ENCODE results near the gene CHTOP.

Gene CHTOP

DNA sequence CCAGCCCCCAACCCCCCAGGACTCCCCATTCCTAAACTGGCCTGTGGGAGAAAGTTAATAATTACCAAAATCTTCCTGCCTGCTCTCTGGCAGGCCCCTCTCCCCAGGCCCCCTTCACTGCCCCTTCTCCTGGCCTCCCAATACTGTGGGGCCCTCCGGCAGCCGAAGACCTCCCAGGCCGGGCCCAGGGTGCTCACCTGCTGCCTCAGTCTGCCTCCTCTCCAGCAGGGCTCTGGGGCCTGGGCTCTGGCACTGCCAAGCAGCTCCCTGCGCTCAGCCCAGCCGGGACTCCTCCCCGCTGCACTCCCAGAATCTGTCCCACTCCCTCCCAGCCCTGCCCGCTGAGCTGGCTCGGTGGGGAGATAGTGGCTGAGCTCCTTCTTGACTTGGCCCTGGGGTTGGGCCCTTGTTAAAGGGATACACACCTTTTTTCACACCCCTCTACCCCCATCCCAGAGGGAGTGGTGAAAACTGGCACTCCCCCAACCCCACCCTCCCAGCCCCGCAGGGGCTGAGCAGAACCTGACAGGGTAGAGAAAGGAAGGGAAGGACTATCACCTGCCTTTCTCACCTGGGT lies 21.0 kb upstream of the CHTOP start, which contains the start of gene S100A16:
Gene S100A16, minus strand, starts transcription at position 383 of the 577 bp plus-strand sequence. CDS start 4,986 bp downstream, outside the sequence.
- DNase-seq (ENCODE audit: low read depth), result peak; percentile 83

DNA sequence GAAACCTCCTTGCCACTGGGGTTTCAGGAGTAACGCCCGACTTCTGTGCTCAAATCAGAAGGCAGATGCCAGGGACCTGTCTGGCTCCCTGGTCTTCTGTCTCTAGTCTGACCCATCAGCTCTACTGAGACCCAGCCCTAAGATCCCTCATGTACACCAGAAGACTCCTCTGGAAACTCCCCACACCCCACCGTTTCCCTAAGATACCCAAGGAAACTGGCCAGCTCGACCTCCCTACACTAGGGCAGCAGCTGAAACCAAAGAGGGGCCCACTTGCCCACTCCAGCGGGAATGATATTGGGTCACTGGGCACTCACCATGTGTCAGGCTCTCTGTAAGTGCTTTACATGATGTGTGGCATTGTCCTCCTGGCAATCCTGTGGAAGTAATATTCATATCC lies 20.5 kb upstream of the CHTOP start:
- DNase-seq (ENCODE audit: low read depth), result no peak

DNA sequence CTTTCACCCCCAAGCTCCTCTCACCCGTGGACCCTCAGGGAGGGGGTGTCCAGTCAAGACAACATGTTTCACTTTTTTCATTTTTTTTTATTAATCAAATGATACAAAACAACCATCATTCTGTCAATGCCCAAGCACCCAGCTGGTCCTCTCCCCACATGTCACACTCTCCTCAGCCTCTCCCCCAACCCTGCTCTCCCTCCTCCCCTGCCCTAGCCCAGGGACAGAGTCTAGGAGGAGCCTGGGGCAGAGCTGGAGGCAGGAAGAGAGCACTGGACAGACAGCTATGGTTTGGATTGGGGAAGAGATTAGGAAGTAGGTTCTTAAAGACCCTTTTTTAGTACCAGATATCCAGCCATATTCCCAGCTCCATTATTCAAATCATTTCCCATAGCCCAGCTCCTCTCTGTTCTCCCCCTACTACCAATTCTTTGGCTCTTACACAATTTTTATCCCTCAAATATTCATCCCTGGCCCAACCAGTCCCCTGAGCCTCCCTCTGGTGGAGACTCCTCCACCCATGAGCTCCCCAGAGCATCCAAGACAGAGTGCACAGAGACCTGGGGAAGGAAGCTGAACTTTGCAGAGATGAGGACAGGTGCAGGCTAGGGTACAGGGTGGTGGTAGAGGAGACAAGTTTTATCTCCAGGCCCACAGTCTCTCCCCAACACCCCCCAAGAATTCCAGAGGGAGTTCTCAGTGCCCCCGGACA lies 19.5 kb upstream of the CHTOP start:
- DNase-seq (ENCODE audit: low read depth), result peak; percentile 25

DNA sequence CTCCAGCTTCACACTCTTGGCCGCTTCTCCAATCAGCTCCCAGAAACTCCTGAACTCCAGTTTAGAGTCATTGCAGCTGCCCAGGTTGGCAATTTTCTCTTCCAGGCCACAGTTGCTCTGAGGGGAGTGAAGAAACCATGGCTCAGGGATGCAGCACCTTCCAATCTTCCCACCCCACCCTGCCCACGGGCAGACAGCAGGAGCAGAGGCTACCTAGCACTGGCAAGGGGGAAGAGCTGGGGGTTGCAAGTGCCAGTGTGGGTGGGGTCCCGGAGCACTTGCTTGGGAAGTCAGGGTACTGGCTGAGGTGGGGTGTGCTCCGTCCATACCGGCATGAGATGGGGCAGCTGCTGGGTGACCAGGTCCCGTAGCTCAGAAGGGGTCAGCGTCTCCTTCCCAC lies 19.0 kb upstream of the CHTOP start:
- DNase-seq (ENCODE audit: low read depth), result no peak

DNA sequence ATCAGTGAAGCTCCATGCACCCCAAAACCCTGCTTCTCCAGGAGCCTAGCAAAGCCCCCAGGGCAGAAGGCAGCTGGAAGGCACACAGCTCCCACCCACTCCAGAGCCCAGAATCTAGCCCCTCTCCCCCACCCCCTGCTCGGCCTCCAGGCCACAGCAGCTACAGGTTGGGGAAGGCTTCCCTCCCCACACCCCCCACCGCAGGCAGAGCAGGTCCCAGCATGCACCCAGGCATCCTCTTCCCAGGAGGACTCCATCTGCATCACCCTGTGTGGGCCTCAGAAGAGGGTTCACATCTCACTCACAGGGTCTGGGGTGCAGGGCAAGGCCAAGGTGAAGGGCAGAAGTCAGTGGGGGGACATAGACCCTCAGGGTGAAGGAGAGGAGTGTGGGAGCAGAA lies 18.5 kb upstream of the CHTOP start:
- no peak for DNase-seq (ENCODE audit: low read depth)

DNA sequence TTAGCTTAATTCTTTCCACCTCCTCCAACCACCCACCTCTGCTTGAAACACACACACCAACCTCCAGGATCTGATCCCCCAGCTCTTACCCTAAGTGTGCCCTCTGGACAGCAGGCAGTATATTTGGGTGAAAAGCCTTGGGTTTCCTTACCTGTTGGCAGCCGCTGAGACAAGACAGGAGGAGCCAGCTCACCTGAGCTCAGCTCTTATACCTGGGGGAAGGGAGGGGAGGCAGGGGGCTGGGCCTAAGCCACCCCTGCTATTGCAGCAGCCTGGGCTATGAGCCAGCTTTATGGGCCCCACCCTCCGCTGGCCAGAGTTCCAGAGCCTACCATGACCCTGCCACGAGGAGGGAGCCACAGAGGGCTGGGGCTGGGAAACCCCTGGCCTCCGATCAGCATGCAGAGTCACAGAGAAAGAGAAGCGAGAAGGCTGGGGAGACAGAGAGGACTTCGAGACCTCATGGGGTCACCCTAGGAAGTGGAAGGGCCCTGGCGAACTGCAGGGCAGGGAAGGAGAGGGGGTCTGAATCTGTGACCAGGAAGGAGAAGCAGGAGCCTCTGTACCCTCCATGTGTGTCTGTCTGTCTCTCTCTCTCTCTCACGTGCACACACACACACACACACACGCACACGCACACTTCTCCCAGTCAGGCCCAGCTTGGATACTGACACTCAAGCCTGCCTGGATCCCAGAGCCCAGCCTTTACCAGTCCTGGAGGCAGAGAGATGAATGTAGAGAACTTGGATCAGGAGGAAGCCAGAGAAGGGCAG lies 17.5 kb upstream of the CHTOP start, which contains the start of gene S100A14:
Gene S100A14, minus strand, starts transcription at position 182 of the 773 bp plus-strand sequence. CDS start 467 bp downstream, outside the sequence.
- DNase-seq (ENCODE audit: low read depth), result no peak

DNA sequence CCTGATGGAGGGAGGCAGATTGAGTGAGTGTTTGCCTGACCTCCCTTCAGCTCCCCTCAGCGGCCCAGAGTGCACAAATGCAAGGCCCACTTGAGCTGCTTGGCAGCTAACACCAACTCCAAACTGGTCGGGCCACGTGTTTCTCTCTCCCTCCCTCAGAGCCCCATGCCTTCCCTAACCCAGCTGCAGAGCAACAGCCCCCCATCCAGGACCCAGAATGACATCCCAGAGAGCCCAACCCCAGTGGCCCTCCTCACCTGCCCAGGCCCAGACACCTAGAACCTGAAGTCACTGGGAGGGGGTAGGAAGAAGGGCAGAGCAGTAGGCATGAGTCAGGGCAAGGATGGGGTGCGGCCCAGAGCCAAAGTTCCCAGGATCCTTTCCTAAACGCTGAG lies 17.0 kb upstream of the CHTOP start:
- DNase-seq (ENCODE audit: low read depth), result no peak

DNA sequence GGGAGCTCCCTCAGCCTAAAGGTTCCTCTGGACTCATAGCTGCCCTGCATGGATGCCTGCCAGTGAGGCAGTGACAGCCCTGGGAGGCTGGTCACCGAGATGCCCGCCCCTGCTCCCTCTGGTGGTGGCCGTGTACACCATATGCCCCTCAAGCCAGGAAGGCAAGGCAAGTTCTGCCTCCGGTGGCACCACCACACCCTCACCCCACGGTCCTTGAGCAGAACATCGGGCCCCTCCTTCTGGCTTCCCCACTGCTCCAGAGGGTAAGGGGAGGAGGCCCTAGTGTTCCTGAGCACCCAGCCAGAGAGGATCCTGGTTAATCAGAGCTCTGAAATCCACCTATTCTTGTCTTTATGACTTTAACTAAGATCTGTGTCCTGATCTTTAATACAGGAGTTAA lies 16.2 kb upstream of the CHTOP start:
- DNase-seq (ENCODE audit: low read depth), result peak; percentile 86

DNA sequence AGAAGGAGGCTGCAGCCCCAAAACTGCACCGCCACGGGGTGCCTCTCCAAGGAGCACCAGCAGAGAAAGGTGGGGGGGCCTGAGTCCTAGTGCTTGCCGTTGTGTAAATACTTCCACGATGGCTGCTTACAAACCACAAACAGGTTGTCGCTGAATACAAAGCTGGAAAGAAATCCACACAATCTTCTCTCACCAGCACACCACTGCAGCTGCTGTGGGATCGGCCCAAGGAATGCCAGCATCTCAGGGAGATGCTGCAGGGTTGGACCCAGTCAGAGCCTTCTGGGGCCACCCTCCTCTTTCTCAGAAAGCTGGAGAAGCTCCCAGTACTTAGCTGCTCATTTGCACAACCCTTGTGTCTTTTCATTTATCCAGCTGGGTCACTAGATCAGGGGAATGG lies 14.7 kb upstream of the CHTOP start:
- DNase-seq (ENCODE audit: low read depth), result no peak

DNA sequence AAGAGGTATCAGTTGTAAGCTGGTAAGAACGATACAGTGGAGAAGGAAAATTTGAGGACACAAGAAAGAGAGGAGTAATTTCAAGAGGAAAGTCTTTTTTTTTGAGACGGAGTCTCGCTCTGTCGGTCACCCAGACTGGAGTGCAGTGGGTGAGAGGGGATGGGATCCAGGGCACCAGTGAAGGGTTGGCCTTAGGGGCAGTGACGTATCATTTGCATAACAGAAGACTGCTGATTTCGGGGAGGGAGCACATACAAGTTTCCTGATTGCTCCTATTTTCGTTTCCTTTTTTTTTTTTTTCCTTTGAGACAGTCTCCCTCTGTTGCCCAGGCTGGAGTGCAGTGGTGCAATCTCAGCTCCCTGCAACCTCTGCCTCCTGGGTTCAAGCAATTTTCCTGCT lies 10.8 kb upstream of the CHTOP start:
- no peak for DNase-seq (ENCODE audit: low read depth)

DNA sequence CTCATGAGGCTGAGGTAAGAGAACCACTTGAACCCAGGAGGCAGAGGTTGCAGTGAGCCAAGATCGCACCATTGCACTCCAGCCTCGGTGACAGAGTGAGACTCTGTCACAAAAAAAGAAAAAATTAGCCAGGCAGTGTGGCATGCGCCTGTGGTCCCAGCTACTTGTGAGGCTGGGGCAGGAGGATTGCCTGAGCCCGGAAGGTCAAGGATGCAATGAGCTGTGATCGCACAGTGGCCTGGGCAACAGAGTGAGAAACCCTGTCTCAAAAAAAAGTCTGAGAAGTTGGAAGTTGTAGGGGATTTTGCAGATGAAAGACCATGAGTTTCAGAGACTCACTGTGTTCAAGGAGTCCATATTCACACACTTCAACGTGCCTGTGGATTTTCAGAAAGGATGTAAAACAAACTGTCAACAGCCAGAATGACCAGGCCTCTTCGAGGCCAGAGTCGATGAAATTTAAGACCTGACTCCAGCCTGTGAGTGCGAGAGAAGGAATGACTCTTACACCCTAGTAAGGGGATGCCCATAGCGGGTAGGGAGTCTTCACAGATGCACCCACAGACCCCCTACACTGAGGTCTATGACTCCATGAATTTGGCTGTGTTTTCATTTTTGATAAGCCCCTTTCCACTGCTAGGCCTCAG lies 8.8 kb upstream of the CHTOP start:
- no peak for DNase-seq (ENCODE audit: low read depth)

DNA sequence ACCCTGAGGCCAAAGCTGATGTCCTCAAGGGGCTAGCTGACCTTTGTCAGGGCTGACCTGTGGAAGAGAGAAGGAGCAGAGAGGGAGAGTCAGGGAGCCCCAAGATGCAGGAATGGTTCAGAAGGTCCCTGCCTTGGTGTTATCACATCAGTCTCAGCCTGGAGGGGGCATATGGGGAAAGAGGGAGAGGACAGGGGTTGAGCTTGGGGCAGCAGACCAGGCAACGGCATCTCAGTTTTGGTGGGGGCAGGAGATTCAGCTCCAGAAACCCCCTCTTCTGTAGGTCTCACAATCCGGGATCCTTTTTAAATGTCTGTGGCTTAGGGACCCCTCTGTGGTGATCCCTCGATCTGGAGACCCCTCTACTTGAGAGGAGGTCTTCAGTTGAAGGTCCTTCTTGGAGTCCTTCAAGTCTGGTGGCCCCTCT lies 7.4 kb upstream of the CHTOP start:
- no peak for DNase-seq (ENCODE audit: low read depth)

DNA sequence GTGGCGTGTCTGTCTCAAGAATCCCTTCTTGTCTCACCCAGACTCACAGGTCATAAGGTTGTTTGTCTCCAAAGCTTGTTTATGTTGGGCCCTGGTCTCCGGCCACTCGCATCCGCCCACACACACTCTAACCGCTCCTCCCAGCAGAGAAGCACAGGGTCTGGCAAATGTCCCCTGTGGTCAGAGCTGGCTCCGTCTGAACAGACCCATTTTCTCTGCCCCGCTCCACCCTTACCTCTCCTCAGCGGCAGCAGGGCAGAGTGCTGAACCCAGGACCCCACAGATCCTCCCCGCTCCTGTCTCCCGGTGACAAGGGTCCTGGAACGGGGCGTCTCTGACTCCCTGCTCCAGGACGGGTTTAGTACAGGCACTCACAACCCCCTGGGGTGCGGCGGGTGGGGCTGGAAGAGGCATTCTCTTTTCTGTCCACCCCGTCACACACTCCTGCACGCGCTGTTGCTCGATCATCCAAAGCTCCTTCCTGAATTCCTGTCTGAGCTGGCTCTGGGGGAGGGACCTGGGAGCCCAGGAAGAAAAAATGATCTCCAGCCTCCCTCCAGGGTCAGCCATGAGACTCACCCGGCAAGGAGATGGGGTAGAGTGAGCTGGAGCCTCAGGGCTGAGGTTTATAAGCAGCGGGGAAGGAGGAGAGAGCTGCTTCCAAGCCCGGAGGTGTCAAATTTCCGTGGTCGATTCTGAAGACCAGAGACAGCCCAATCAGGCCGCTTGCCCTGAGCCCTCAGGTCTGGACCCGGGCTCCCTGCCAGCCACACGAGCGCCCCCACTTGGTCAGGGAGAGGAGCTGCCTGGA lies 6.8 kb upstream of the CHTOP start, which contains the start of gene S100A13:
Gene S100A13, minus strand, starts transcription at position 602 of the 811 bp plus-strand sequence. CDS start 1,033 bp downstream, outside the sequence.
- DNase-seq (ENCODE audit: low read depth), result peak; percentile 97

DNA sequence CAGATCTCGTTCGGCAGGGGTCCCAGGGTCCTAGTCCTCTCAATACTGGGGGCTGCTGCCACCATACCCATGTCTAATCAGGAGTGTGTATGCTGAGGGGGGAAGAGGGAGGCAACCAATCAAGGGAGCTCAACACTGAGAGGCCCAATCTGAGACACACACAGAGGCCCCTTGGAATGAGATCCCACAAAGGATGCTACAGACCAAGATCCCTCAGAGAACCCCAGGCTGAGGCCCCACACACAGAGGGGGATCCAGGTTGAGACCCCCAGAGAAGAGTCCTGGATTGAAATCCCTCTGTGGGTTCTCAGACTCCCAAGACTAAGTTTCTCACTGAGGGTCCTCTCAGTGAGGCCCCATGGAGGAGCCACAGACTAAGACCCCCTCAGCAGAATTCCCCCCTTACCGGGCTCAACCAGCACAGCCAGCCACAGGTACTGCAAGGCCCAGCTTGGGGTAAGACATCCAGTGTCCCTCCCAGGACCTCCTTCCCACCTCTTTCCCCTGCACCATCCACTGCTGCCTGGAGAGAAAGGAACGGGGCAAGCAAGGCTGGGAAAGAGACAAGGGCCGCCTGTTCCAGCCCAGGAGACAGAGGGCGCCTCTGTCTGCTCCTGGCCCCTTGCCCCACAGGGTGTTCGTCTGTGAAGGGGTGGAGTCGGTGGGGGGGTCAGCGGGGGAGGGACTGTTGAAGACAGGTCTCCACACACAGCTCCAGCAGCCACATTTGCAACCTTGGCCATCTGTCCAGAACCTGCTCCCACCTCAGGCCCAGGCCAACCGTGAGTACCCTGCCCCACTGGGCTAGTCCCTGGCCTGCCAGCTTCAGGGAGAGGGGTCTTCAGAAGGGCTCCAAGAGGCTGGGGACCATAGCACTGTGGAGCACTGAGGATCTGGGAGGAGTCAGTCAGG lies 5.9 kb upstream of the CHTOP start, which contains the start of gene S100A1:
Gene S100A1, plus strand, starts transcription at position 720 of the 912 bp plus-strand sequence. CDS start 2,088 bp downstream, outside the sequence.
- no peak for DNase-seq (ENCODE audit: low read depth)

DNA sequence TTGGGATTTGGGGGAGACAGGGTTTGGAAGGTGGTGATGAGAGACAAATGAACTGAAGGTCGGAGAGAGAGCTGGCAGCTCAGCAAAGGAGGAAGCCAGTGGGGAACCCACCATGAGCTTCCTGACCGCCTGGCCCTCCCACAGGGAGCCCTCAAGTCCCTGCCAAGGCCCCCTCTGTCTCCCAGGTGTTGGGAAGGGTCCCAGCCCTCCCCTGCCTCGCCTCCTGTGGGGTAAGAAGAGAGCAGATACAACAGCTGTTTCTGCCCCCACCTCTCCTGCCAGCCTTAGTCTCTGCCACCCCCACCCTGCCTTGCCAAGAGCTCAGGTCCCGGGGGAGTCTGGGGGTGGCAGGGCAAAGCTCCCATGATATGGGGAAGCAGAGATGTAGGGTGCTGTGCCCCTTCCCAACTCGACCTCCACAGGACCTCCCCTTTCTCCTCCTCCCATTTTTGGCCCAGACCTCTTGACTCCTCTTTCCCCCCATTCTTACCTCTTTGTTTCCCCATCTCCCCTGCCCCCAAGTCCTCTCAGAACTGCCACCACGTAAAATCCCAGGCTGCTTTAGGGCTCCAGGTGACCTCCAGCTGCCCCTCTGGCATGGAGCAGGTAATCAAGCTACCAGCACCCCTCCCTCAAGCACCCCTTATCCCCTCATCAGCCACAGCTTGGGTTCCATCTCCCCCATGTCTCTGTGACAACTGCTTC lies 5.1 kb upstream of the CHTOP start:
- DNase-seq (ENCODE audit: low read depth), result no peak

DNA sequence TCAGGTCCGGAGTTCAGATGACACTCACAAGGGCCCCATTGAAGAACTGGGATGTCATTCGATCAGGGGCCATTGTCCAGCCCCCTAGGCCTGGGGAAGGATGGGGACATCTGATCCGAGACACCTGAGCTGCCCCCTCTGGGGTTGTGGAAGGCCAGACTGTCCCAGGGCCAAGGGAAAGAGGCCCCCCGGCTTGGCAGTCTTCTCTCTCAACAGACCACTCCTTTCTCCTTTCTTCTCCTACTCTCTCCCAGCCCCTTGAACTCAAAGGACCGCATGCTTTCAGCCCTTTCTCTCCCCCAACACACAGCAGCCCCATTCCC lies 4.6 kb upstream of the CHTOP start:
- no peak for DNase-seq (ENCODE audit: low read depth)

DNA sequence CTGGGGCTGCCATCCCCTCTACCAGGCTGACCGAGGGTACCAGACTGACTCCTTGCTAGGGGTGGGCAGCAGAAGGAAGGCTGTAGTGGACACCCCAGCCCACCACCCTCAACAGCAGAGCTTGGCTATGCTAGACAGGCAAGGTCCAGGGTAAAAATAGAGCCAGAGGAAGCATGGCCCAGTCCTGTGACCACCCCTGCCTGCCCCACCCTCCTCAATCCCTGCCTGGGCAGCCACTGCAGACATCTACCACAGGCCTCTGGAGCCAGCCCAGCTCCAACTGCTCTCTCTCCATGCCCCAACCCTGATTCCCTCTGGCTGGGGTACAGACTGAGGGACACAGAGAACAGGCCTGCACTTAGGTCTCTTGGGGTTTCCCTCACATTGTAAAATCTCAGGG lies 3.9 kb upstream of the CHTOP start:
- no peak for DNase-seq (ENCODE audit: low read depth)

DNA sequence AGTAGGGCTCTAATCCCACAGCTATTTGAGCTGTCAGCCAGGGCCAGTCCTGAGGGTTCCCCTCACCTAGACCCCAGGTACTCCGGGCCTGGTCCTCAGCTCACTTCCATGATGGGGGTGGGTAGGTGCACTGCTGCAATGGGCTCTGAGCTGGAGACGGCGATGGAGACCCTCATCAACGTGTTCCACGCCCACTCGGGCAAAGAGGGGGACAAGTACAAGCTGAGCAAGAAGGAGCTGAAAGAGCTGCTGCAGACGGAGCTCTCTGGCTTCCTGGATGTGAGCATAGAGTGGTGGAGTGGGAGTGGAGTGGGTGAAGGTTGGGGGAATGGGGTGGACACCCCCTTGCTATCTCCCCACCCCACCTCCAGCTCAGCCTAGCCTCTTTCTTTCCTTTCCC lies 3.5 kb upstream of the CHTOP start:
- no peak for DNase-seq (ENCODE audit: low read depth)
